ENCODE measurements around the gene GNG8.
"Not testable (repeated sequence)": the region's sequence is repeated elsewhere in the genome, so short reads cannot be mapped to it uniquely, and the experiment has no call there.

The GNG8 gene

DNA sequence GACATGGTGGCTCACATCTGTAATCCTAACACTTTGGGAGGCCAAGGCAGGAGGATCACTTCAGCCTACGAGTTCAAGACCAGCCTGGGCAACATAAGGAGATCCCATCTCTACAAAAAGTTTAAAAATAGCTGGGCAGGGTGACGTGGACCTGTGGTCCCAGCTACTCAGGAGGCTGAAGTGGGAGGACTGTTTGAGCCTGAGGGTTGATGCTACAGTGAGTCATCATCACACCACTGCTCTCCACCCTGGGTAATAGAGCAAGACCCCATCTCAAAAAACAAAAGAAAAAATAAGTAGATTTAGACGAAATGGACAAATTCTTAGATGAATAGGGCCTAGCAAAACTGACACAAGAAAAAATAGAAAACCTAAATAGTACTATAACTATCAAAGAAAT is 10.4 kb upstream of the GNG8 start:
- DNase-seq (ENCODE audit: low read depth): no peak

DNA sequence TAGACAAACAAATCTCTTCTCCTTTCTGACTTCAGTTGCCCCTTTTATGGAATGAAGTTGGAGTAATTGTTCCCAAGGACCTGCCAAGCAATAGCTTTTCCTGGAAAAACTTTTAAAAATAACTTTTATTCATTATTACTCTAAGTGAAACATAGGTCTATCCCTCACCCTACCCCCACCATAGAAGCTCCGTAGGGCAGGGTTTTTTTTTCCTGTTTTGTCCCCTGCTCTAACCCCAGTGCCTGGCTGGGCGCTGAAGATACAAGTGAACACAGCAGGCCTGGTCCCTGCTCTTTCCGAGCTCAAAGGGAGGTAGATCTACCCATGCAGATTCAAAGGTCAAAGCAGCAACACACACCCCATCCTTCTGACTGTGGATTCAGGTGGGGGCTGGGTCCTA is 8.7 kb upstream of the GNG8 start:
- no peak for DNase-seq (ENCODE audit: low read depth)

DNA sequence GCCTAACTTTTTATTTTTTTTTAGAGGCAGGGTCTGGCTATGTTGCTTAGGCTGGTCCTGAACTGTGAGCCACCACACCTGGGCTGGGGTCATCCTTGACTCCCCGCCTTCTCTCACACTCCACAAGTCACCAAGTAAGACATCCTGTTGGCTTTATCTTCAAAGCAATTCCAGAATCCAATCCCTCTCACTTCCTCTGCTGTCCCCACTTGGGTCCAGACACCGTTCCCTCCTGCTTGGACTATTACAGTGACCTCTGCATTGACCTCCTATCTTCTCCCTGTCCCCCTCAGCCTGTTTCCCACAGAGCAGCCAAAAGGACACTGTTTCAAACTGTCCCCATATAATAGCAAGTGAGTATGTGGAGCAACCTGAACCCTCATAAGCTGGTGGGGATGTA is 4.7 kb upstream of the GNG8 start:
- no peak for DNase-seq (ENCODE audit: low read depth)

DNA sequence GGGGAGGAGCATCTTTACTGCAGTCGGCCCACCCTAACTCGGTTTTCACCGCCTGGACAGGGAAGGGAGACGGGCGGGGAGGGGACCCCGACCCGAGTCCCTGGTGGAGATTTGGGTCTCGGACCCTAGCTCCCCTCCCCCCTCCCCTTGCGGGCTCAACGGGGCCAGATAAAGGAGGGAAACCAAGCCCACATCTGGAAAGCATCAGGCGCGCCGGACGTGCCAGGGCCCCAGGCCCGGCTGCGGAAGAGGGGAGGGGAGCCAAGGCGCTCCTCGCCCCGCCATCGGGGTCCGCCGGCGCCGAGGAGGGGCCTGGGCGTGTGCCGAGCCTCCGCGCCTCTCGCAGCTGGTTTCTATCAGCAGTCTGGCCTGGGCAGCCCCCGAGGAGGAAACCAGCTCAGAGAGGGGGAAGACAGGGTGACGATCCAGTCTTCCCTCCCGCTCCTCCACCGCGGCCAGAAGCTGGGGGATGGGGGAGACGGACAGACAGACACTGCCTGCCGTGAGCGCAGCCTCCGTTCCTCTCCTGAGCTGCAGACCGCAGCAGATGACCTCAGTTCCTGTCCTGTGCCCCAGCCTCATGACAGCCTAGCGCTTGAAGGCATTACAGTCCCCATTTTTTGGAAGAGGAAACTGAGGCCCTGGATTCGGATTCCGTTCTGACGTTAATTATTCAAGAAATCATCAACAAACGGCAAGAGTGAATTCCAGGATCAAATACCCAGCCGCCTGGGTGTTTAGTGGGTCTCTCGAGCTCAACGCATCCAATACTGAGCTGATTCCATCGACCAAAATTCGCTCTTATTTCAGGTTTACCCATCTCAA is 3.6 kb upstream of the GNG8 start:
- DNase-seq (ENCODE audit: low read depth): no peak

DNA sequence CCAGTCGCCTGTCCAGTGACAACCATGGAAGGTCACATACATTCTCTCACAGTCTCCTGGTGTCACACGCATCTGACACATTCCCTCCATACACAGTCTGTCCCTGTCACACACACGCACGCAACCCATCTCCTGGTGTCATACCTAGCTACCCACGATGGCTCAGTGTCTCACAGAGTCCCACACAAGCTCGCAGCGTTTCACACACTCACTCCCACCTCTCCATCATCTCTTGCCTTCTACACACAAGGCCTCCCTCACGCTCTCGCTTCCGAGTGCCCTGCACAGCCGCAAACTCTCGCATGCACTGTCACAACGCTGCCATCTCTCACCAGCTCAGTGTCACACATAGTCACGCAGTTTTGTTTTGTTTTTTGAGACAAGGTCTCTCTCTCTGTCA is 1.2 kb upstream of the GNG8 start:
- DNase-seq (ENCODE audit: low read depth): no peak

DNA sequence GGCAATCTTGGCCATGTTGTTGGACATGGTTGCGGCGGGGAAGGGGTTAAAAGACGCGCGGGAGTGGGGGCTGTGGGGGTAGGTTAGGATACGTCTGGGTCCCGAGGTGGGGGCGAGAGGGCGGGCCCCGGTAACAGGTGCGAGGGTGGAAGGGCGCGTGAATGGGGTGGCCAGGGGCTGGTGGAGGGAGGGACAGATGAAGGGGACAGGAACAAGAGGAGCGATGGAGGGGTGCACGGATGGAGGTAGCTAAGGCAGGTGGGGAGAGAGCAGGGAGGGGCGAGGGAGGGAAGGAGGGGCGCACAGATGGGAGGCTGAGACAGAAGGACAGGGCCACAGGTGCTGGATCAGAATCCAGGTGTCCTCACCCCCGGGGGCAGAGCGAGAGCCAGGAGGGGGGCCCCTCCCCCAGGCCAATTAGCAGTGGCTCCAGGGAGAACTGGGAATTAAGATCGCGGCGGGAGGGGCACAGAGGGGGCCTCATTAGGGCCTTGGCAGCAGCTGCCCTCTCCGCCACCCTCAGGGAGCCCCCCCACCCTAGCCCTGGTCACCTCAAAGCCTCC is 1.3 kb downstream of the GNG8 start:
- no peak for DNase-seq (ENCODE audit: low read depth)

DNA sequence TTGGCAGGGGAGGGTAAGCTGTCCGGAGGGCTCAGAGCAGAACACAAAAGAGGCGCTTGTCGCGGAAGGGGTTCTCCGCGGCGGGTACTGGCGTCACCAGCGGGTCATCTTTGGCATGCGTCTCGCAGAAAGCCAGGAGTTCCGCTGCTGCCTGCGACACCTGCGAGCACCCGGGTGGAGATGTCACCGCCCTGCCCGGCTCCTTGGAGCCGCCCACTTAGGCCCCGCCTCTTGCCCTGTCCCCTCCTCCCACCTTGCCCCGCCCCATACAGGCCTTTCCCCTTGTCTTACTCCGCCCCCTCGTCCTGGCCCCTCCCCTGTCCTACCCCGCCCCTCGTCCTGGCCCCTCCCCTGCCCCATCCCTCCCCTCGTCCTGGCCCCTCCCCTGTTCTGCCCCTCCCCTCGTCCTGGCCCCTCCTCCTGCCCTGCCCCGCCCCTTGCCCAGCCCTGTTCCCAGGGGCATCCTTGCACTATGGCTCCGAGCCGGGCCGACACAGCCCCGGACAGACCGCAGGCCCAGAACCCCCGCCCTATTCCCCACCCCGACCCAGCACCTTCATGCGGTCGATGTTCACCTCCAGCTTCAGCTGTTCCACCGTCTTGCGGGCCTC is 1.9 kb downstream of the GNG8 start:
- DNase-seq (ENCODE audit: low read depth): peak; percentile 83

DNA sequence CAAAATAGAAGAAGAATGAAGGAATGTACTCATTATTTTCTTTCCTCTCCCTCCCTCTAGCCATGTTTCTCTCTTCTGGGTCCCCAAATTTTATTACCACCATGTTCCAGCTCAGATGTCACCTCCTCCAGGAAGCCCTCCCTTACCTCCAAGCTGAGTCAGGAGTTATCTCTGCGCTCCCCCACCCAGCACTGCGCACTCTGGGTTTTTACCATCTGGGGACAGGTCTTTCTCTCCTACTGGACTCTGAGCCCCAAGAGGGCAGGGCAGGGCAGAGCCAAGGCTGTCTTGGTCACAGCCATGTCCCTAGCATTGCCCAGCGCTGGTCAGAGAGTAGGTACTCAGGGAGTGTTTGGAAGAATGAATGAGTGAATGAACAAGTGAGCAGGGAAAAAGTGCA is 2.9 kb downstream of the GNG8 start:
- DNase-seq (ENCODE audit: low read depth): no peak

DNA sequence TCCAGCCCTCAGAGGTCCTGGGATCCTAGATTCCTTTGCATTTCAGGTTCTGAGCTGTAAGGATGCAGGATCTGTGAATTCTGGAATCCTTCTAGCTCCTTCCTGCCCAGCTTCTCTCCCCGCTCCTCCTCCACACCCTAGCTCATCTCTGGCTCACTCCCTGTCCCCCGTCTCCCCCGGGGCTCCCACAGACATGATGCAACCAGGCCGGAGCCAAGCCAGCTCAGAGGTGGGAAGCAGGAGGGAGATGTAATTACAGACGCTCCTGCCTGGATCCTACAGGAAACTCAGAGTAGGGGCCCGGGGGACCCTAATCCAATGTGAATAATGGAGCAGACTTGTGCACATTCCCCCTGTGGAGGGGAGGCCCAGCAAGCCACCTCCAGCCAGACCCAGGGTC is 4.5 kb downstream of the GNG8 start:
- no peak for DNase-seq (ENCODE audit: low read depth)

DNA sequence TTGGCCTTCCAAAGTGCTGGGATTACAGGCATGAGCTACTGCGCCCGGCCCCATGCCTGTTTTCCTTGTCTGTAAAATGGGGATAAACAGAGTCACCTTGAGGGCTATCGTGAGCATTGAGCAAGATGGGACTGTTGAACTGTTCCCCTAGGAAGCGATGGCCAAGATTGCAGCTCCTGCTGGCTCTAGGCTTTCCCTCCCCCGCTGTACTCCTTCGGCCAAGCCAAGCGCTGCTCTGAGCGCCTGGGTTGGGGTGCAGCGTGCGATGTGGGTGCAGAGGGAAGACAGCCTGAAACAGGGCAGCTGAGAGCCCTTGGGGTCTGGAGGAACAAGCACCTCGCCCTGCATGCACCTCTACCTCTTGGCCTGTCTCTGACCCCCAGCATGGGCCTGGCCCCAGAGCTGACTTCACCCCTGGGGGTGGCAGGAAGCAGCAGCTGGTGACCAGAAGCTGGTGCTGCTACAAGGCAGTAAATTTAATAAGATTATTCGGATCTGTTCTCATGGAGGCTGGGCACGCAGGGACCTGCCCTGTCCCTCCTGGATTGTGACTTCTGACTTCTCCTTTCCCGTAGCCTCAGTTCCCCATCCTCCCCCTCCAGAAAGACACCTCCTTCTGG is 5.3 kb downstream of the GNG8 start:
- DNase-seq (ENCODE audit: low read depth): no peak

DNA sequence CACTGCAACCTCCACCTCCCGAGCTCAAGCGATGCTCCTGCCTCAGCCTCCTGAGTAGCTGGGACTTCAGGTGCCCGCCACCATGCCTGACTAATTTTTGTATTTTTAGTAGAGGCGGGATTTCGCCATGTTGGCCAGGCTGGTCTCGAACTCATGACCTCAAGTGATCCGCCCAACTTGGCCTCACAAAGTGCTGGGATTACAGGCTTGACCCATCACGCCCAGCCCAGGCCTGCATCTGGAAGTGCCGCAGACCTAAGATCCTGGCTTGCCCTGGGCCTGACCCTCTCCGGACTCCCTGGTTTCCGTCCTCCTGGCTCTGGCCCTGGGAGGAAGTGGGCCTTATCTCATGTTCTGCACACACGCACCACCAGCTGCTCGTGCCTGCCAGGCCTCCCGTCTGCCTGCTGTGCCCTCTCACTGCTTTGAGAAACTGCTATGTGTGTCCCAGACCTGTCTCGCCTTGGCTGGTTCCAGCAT is 6.4 kb downstream of the GNG8 start:
- no peak for DNase-seq (ENCODE audit: low read depth)

DNA sequence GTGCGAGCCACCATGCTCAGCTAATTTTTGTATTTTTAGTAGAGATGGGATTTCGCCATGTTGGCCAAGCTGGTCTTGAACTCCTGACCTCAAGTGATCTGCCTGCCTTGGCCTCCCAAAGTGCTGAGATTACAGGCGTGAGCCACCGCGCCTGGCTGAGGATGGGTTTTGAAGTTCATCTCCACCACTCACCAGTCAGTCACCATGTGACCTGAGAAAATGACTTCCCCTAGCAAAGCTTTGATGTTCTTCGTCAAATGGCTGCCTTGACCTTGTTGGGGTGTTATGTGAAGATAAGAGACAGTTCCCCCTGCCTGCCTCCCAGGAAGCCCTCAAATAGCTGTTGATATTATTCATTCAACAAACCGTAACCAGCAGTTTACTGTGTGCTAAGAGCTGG is 7.0 kb downstream of the GNG8 start:
- not testable (repeated sequence) for DNase-seq (ENCODE audit: low read depth)

DNA sequence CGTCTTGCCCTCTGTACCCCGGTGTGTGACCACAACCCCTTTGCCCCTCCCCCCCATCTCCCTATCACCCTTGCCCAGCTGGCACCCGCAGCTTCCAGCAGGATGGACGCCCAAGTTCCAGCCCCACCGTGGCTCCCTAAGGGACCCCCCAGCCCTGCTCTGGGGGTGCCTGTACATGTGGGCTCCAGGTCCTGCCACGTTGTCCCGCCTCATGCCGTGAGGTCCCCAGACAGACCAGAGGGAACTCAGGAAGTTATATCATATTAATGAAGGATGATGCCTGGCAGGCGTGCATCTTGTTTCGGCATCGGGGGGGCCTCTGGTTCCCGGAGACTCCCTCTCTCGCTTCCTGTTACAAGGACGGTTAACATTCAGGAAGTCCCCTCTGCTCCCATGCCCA is 9.6 kb downstream of the GNG8 start:
- no peak for DNase-seq (ENCODE audit: low read depth)

DNA sequence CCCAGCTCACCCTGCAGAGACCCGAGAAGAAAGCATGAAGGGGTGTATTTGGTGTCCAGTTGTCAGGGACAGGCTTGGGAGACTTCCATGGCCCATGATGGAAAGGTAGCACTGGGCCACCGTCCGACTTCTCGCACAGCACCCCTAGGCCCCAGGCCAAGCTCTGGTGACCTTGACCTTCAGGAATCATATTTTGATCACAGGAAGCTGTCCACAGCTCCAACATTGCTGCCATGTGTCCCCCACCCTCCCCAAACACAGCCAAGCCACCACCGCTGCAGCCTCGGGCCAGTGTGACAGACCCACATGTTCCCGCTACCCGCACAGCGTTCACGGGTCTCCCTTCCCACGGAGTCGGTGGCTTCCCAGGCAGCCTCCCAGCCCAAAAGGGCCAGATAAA is 10.3 kb downstream of the GNG8 start:
- DNase-seq (ENCODE audit: low read depth): no peak

DNA sequence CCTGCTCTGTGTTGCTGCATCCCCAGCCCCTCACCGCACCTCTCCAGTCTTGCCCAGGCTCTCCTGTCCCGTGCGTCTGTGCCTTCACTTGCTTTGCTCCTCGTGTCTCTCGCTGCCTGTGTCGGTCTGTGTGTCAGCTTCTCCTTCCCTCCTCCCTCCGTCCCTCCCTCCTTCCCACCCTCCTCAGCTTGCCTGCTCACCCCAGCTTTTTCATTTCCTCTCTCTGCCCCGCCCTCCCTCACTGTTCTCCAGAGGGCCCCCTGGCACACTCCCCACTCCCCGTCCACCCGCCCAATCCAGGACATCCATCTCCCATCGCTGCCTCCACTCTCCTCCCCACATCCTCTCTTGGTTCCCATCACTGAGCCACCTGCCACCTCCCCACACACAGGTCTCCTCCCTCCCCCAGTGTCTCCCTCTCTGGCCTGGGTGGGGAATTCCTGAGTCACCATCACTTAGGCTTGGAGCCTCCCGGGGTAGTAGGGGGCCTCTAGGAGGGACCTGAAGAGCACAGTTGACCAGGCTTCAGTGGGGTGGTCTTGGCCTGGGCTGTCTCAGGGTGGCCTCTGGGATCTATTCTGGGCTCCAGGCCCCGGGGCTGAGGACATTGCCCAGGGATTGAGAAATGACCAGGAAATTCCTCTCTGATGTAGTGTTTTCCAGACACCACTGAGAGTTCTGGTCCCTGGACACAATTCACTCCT is 10.9 kb downstream of the GNG8 start, which contains the start of gene PTGIR:
Gene PTGIR (minus strand): TSS at position 132 of the 704 bp plus-strand sequence. CDS start 864 bp downstream, outside the sequence.
- DNase-seq (ENCODE audit: low read depth): no peak

DNA sequence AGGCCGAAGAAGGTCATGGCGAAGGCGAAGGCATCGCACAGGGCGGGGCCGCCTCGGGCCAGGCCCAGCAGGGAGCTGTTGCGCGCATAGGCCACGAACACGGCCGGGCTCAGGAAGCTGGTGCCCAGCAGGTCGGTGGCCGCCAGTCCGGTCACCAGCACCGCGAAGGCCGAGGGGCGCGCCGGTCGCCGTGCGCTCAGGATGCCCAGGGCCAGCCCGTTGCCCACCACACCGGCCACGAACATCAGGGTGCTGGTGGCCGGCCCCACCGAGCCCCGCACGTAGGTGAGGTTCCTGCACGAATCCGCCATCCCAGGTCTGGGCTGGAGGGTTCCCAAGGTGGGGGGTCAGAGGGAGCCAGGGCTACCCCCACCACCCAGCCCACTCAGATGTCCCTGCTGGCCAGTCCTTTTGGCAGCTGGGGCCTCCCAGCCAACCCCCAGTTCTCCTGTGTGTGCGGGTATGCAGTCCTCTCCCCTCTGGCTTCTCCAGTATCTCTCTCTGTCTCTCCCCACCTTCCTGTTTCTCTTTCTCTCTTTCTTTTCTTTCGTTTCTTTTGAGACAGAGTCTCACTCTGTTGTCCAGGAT is 12.0 kb downstream of the GNG8 start:
- no peak for DNase-seq (ENCODE audit: low read depth)

DNA sequence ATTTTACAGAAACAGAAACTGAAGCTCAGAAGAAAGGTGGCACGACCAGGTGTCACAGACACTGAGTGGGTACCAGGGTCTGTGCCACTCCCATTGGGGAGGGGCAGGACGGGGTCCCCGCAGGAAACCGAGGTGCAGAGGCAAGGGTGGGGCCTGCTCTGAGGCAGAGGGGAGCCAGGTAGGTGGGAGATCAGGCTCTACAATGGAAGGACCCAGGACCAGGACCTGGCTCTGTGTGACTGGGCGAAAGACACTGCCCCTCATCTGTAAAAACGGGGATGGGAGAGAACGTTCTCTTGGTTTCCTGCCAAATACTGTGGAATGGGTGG is 13.9 kb downstream of the GNG8 start:
- no peak for DNase-seq (ENCODE audit: low read depth)

DNA sequence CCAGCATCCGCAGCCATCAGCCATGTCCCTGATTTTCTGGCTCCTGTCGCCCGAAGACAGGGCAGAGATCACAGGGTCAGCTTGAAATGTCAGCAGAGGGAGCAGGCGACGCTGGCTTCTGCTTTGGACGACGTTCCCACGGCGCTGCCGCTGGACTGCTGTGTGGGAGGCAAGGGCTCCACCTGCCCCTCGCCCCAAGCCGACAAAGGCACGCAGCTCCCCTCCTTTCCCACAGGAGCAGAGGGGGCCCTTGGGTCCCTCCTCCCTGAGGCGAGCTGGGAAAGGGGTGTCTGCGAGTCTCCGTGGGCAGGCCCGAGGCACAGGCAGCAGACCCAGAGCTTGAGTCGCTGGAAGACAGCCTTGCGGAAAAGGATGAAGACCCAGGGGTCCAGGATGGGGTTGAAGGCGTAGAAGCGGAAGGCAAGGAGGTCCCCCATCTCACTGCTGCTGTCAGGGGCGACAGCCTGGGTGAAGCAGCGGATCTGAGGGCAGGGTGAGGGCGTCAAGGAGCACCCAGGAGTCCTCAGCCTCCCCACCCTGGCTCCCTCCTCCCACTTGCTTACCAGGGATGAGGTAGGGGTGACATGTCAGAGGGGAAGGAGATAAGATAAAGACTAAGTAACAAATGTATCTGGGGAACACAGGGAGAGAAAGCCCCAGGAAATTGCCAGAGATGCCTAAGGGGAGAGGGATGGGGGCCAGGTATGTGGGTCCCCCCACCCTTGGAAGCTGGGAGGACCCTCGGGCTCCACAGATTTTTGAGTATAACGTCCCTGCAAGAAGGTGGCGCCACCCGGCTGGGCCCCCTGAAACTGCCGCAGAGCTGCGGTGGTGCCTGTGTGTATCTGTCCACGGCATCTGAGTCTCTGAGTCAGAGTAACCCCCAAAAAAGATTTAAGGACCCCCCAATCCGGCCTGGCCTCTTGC is 14.5 kb downstream of the GNG8 start:
- no peak for DNase-seq (ENCODE audit: low read depth)

DNA sequence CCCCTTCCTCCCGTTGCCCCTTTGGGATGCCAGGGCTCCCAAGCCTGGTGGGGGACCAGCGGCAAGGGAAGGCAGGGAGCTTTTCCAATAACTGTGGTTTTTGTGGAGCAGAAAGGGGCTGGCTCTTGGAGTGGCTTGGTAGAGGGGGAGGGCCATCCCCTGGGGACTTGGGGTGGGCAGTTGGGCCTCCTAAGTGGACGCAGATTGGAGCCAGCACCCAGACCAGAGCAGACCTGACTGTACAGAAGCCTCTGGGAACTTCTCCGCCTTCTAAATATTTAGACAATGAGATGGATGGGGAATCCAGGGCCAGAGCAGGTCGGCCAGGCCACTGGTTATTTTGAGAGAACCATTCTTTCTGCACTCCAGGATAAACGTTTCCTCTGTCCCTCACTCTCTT is 15.3 kb downstream of the GNG8 start:
- DNase-seq (ENCODE audit: low read depth): no peak

DNA sequence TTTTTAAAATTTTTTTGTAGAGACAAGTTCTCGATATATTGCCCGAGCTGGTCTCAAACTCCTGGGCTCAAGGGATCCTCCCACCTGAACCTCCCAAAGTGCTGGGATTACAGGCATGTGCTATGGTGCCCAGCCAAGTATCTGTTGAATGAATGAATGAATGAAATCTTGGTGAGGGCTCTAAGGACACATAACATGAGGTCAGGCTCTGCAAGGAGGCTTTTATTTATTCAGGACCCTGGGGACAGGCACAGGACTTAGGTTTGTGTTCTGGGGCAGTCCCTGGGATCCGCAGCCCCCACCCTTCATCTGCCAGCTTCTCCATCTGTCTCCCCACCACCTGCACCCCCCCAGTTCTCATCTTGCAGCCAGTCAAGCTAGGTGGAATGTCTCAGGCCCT is 15.7 kb downstream of the GNG8 start:
- no peak for DNase-seq (ENCODE audit: low read depth)

DNA sequence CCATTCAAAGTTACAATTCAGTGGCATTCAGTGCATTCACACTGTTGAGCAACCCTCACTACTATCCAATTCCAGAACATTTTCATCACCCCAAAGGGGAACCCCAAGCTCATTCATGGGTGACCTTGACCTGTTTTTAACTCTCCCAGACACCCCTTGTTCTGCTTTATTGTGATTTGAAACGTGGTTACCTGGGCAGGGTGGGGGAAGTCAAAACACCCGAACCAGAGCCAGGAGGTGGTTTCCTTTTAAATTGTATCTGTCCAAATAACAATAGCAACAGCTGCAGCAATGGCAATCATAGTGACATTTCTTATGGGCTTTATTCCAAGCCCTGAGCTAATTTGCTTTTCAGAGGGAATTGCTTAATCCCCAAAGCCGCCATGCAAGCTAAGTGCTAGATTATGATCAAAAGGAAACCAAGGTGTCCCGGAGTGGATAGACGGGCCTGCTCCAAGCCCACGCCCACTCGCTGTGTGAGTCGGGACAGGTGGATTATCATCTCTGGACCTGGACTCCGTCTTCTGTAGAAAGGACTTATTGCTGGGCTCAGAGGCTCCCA is 17.3 kb downstream of the GNG8 start:
- DNase-seq (ENCODE audit: low read depth): no peak

Data from activated gamma-delta T cell treated with anti-CD3 and anti-CD28 coated beads, Interleukin-2, amount 50 U/mL, for 16 hours (primary cell).